IMR-90 (cell line): ENCODE results near the gene TBC1D9.

ENCODE experiments used
- CHD1 ChIP-seq: IDR thresholded peaks from 2 replicates; pipeline ENCODE4 v1.6.1; 2012; ENCODE audit warnings: low read depth, low read length, improper control_type of control experiment
- CTCF ChIP-seq: conservative IDR thresholded peaks from 2 replicates; pipeline ENCODE4 v1.5.1; 2012; ENCODE audit warnings: mild to moderate bottlenecking, low read depth, low read length, improper control_type of control experiment
- MXI1 ChIP-seq: IDR thresholded peaks from 2 replicates; pipeline ENCODE4 v1.6.1; 2012; ENCODE audit warnings: low read depth, mild to moderate bottlenecking, low read length, moderate library complexity, borderline replicate concordance
- POLR2A ChIP-seq: IDR thresholded peaks from 2 replicates; pipeline ENCODE4 v1.6.1; 2012; ENCODE audit warnings: mild to moderate bottlenecking, low read depth, low read length

- no peak for TF ChIP-seq CTCF
- no peak for TF ChIP-seq MXI1
- TF ChIP-seq POLR2A = no peak
- no peak for TF ChIP-seq CHD1
Measured at GRCh38 chr4:140805293-140805692, 49.1 kb upstream of the TBC1D9 start.
